BE2C (cell line): Measurements from ENCODE around the gene BOC.

Source experiments
- DNase-seq: peaks from one replicate; pipeline ENCODE4 v3.0.0-alpha.2; 2020
- H3K27me3 ChIP-seq: fragments of 250-450 bp; sonication (Bioruptor Pico); 2 replicates; pipeline ENCODE4 v1.5.1; 2020; ENCODE audit warnings: mild to moderate bottlenecking
- H3K36me3 ChIP-seq: fragments of 250-450 bp; sonication (Bioruptor Pico); 2 replicates; pipeline ENCODE4 v1.5.1; 2020; ENCODE audit warnings: mild to moderate bottlenecking
- H3K4me1 ChIP-seq: fragments of 250-450 bp; sonication (Bioruptor Pico); 2 replicates; pipeline ENCODE4 v1.5.1; 2020
- H3K4me3 ChIP-seq: 2 replicates; pipeline ENCODE4 v1.5.1; 2011; ENCODE audit warnings: low read depth, low read length
- H3K9me3 ChIP-seq: fragments of 250-450 bp; sonication (Bioruptor Pico); 2 replicates; pipeline ENCODE4 v1.5.1; 2020
- CTCF ChIP-seq: IDR thresholded peaks from 2 replicates; pipeline ENCODE4 v1.5.1; 2012; ENCODE audit warnings: mild to moderate bottlenecking, low read depth, low read length

BOC gene

GRCh38 chr3:113297841-113298240, 86.5 kb downstream of the BOC start:
- H3K9me3 ChIP-seq, result no peaks in the 10 kb centered on the region
- no peaks in the 10 kb centered on the region for H3K27me3 ChIP-seq
- TF ChIP-seq CTCF, result no peak
- no peak for DNase-seq
- no peak overlapping the region for H3K4me3 ChIP-seq
- no peaks in the 10 kb centered on the region for H3K36me3 ChIP-seq
- H3K4me1 ChIP-seq, result peaks cover 11% of the 10 kb centered on the region

GRCh38 chr3:113300596-113300995, 89.2 kb downstream of the BOC start:
- no peak overlapping the region for H3K4me3 ChIP-seq
- H3K36me3 ChIP-seq, result no peaks in the 10 kb centered on the region
- H3K27me3 ChIP-seq, result no peaks in the 10 kb centered on the region
- peaks cover 11% of the 10 kb centered on the region for H3K4me1 ChIP-seq
- TF ChIP-seq CTCF, result no peak
- no peaks in the 10 kb centered on the region for H3K9me3 ChIP-seq
- DNase-seq, result no peak

GRCh38 chr3:113304102-113304501, 92.7 kb downstream of the BOC start:
- H3K9me3 ChIP-seq, result no peaks in the 10 kb centered on the region
- no peak for TF ChIP-seq CTCF
- no peaks in the 10 kb centered on the region for H3K27me3 ChIP-seq
- no peaks in the 10 kb centered on the region; the same call in 1 of the 2 replicates for H3K4me1 ChIP-seq
- DNase-seq, result no peak
- H3K36me3 ChIP-seq, result no peaks in the 10 kb centered on the region
- H3K4me3 ChIP-seq, result no peak overlapping the region

GRCh38 chr3:113304856-113305540, 93.6 kb downstream of the BOC start:
- DNase-seq, result no peak
- no peak overlapping the region for H3K4me3 ChIP-seq
- no peak for TF ChIP-seq CTCF
- H3K36me3 ChIP-seq, result no peaks in the 10 kb centered on the region
- no peaks in the 10 kb centered on the region for H3K27me3 ChIP-seq
- no peaks in the 10 kb centered on the region; the same call in 1 of the 2 replicates for H3K4me1 ChIP-seq
- H3K9me3 ChIP-seq, result no peaks in the 10 kb centered on the region

- no peaks in the 10 kb centered on the region for H3K27me3 ChIP-seq
- no peaks in the 10 kb centered on the region for H3K36me3 ChIP-seq
- H3K4me3 ChIP-seq, result no peak overlapping the region
- H3K4me1 ChIP-seq, result no peaks in the 10 kb centered on the region
- TF ChIP-seq CTCF, result no peak
- H3K9me3 ChIP-seq, result no peaks in the 10 kb centered on the region
- DNase-seq, result no peak
Measured at GRCh38 chr3:113310960-113311359, 99.6 kb downstream of the BOC start.

- no peak for DNase-seq
- H3K27me3 ChIP-seq, result no peaks in the 10 kb centered on the region
- TF ChIP-seq CTCF, result no peak
- no peaks in the 10 kb centered on the region for H3K36me3 ChIP-seq
- no peaks in the 10 kb centered on the region for H3K9me3 ChIP-seq
- H3K4me1 ChIP-seq, result no peaks in the 10 kb centered on the region
- no peak overlapping the region for H3K4me3 ChIP-seq
Measured at GRCh38 chr3:113312416-113312815, 101.1 kb downstream of the BOC start.
